Glutamatergic neuron (in vitro differentiated cells): ENCODE data around the gene NOD2. TPM values are rescaled to one million over a fixed set of nuclear protein-coding genes. Genes with fewer than 3 reads are reported as not detected.
A peak's percentile ranks its signal among the peaks of the same experiment; 100 is the strongest.

Experiments
- DNase-seq: peaks from one replicate; pipeline ENCODE4 v3.0.0; 2022
- H3K27ac Mint-ChIP-seq: one replicate; pipeline ENCODE4 v1.8.0; 2020; ENCODE audit warnings: mild to moderate bottlenecking, mixed read lengths, inconsistent platforms; ENCODE audit not compliant: unreplicated experiment
- H3K27me3 Mint-ChIP-seq: one replicate; pipeline ENCODE4 v1.8.0; 2020; ENCODE audit warnings: mild to moderate bottlenecking, moderate library complexity, mixed read lengths, inconsistent platforms; ENCODE audit not compliant: unreplicated experiment
- H3K36me3 Mint-ChIP-seq: one replicate; pipeline ENCODE4 v1.8.0; 2020; ENCODE audit warnings: mild to moderate bottlenecking, mixed read lengths, inconsistent platforms; ENCODE audit not compliant: unreplicated experiment
- H3K4me1 Mint-ChIP-seq: one replicate; pipeline ENCODE4 v1.8.0; 2020; ENCODE audit warnings: mild to moderate bottlenecking, low read depth, mixed read lengths, inconsistent platforms; ENCODE audit not compliant: unreplicated experiment
- H3K4me3 Mint-ChIP-seq: one replicate; pipeline ENCODE4 v1.8.0; 2020; ENCODE audit warnings: mild to moderate bottlenecking, mixed read lengths, inconsistent platforms; ENCODE audit not compliant: unreplicated experiment
- H3K9me3 Mint-ChIP-seq: one replicate; pipeline ENCODE4 v1.8.0; 2020; ENCODE audit warnings: mild to moderate bottlenecking, moderate library complexity, mixed read lengths, inconsistent platforms; ENCODE audit not compliant: unreplicated experiment
- CTCF ChIP-seq: fragments of 200-600 bp; sonication (generic); IDR thresholded peaks from one replicate; pipeline ENCODE4 v1.5.0; 2021; ENCODE audit not compliant: partially characterized antibody, unreplicated experiment
- total RNA-seq: library from RNA; stranded (reverse); fragmentation: NEBNext Ultra II Directional; extraction: Animal tissue kit (Norgen Biotek cat#: 25700); gene quantifications from one replicate; pipeline ENCODE4 v1.2.1, GENCODE V29; 2021; ENCODE audit not compliant: unreplicated experiment

The NOD2 gene
- total RNA-seq, 1 donor from 2014 or later: 0.34 TPM

DNA sequence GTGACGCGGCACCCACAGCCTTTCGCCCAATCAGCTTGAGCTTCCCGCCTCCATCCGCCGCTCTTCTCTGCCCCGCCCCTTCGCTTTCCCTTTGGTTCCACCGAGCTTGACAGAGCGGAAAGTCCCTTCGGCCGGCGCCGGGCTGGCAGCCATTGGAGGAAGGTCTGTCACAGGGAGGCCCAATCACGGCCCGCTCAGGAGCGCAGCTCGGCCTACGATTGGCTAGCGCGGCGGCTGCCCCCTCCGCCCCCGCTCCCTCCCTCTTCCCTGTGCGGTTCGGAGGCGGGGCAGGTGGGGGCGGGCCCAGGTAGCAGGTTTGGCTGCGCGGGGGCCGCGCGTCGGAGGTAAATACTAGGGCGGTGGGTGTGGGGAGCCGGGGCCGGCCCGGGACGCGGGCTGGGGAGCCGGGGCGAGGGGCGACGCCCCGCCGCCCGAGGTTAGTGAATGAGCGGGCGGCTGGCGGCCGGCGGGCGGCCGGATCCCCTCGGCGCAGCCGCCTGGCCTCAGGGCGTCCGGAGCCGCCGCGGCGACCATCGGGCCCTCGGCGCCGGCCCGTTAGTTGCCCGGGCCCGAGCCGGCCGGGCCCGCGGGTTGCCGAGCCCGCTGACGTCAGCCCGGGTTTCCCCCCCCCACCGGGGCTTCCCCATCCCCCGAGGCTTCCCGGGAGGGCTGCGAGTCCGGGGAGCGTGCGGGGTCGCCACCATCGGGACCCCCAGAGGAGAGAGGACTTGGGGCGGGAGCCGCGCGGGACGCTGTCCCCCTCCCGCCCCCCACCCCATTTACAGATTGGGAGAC lies 48.6 kb downstream of the NOD2 start, which contains the start of gene CYLD:
Gene CYLD, plus strand, starts transcription at position 306 of the 795 bp plus-strand sequence. CDS start 7,613 bp downstream, outside the sequence.
- peak; percentile 99 for DNase-seq
- H3K27me3 Mint-ChIP-seq: peaks cover 3% of the 10 kb centered on the region
- peak within 1 kb of the TSS; percentile 83 for H3K4me3 Mint-ChIP-seq
- no peak for TF ChIP-seq CTCF
- H3K4me1 Mint-ChIP-seq: peaks cover 2% of the 10 kb centered on the region
- H3K27ac Mint-ChIP-seq: no peak within 1 kb of the TSS
- H3K9me3 Mint-ChIP-seq: peaks cover 7% of the 10 kb centered on the region
- no peaks in the 10 kb centered on the region for H3K36me3 Mint-ChIP-seq

DNA sequence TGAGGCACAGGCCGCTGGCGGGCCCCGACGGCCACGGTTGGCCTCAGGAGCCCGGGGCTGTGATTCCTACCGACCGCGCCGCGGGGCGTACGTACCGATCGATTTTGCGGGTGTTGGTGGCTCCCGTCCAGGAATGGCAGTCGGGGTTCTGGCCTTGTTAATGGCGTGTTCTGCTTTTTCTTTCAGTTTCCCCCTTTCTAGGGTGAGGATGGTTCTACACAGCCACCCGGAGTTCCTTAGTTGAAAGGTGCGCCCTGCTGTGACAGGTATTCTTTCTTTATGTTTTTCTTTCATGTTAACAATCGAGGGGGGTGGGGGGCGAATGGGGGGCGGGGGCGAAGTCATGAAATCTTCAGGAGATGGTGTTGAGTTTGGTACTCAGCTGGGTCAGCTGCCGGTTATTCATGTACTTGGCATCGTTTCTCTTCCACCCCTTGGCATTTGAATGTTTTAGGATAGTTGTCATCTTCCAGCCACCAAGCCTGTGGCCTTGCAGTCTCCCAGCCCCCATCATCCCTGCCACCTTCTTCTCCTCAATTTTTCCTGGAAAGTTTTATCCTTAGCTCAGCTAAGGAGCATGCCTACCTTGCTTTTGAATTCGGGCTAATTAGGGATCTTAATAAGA lies 49.3 kb downstream of the NOD2 start:
- Mint-ChIP-seq H3K4me1 (peaks cover 2% of the 10 kb centered on the region), H3K4me3 (peak overlapping the region; percentile 83), H3K9me3 (peaks cover 7% of the 10 kb centered on the region), H3K27me3 (peaks cover 3% of the 10 kb centered on the region), H3K36me3 (no peaks in the 10 kb centered on the region), H3K27ac (no peak overlapping the region)
- DNase-seq: peak; percentile 48
- no peak for TF ChIP-seq CTCF

DNA sequence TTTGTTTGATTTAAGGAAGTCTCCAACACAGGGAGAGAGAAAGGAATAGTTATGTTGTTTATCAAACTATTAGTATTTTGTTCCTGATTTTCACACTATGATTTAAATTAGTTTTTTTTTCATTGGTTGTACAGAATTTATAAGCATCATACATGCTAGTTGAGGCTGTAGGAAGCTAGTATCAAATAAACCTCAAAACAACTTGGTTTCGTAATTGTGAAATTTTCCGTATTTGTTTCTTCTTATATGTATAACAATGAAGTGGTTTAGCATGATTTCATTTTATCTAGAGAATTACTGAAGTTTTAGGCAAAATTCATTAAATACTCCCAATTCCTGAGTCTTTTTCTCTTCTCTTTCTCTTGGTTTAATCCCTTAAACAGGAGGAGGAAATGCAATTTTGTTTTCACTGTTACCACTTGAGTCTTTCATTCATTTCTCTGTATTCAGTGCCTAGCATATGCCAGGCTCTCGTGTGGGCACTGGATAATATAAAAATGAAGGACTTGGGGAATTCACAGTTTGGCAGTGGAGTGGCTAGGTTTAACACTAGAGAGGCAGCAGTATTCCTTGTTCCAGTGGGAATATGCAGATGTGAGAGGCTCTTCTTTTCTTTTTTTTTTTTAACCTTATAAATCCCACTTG lies 50.3 kb downstream of the NOD2 start:
- DNase-seq: no peak
- H3K27ac Mint-ChIP-seq: no peak overlapping the region
- H3K9me3 Mint-ChIP-seq: peaks cover 7% of the 10 kb centered on the region
- H3K27me3 Mint-ChIP-seq: peaks cover 1% of the 10 kb centered on the region
- H3K36me3 Mint-ChIP-seq: no peaks in the 10 kb centered on the region
- H3K4me3 Mint-ChIP-seq: peak overlapping the region; percentile 83
- TF ChIP-seq CTCF: no peak
- peaks cover 2% of the 10 kb centered on the region for H3K4me1 Mint-ChIP-seq

- Mint-ChIP-seq H3K36me3 (no peaks in the 10 kb centered on the region), H3K4me3 (no peak overlapping the region), H3K9me3 (peaks cover 5% of the 10 kb centered on the region), H3K27me3 (peaks cover 1% of the 10 kb centered on the region), H3K4me1 (peaks cover 2% of the 10 kb centered on the region), H3K27ac (no peak overlapping the region)
- TF ChIP-seq CTCF: no peak
- no peak for DNase-seq
Measured at GRCh38 chr16:50744881-50745280, 51.5 kb downstream of the NOD2 start.

- peaks cover 1% of the 10 kb centered on the region for H3K27me3 Mint-ChIP-seq
- no peak for DNase-seq
- H3K4me1 Mint-ChIP-seq: peaks cover 2% of the 10 kb centered on the region
- H3K27ac Mint-ChIP-seq: no peak overlapping the region
- no peak overlapping the region for H3K4me3 Mint-ChIP-seq
- peaks cover 5% of the 10 kb centered on the region for H3K9me3 Mint-ChIP-seq
- H3K36me3 Mint-ChIP-seq: no peaks in the 10 kb centered on the region
- TF ChIP-seq CTCF: no peak
Measured at GRCh38 chr16:50745940-50746339, 52.5 kb downstream of the NOD2 start.
